ENCODE data around the gene XXYLT1.

Gene XXYLT1

DNA sequence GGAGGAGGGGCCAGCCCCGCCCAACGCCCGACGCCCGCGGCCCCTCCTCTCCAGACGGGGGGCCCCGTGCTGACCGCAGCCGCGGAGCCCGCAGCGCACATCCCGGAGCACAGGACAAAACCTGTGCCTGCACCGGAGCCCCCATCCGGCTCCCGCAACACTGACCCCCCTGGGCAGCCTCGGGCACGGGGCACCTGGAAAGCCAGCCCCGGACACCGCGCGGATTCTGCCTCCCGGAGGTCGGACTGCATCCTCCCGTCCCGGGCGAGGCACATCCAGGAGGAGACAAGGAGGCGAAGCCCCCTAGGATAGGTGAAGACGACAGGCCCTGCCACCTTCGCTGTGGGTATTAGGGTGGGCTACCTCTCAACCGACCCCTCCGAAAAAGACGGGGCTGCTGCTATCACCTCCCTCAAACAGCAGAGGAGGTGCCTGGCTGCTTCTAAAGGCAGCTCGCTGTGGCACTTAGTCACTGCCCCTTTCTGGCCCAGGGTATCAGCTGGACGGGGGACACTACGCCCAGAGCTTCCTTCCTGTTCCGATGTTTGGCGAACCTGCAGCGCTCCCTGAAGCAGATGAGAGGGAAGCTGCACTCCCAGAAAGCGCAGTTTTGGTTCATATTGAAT is 10.6 kb downstream of the XXYLT1 start:
- peak overlapping the region; percentile 79 for H3K27ac Mint-ChIP-seq
- peaks cover 60% of the 10 kb centered on the region for H3K36me3 Mint-ChIP-seq (ENCODE audit: low read depth)
- peaks cover 57% of the 10 kb centered on the region for H3K4me1 Mint-ChIP-seq (ENCODE audit: low read depth)
- H3K27me3 Mint-ChIP-seq, result no peaks in the 10 kb centered on the region
- intact Hi-C loops (cut with micrococcal nuclease), result loop anchor here (5.0 kb wide), 2 partner anchors 148 to 258 kb away; no protein-coding TSS in a partner anchor
- no peaks in the 10 kb centered on the region for H3K9me3 Mint-ChIP-seq
- H3K4me3 Mint-ChIP-seq, result peak overlapping the region; percentile 78

DNA sequence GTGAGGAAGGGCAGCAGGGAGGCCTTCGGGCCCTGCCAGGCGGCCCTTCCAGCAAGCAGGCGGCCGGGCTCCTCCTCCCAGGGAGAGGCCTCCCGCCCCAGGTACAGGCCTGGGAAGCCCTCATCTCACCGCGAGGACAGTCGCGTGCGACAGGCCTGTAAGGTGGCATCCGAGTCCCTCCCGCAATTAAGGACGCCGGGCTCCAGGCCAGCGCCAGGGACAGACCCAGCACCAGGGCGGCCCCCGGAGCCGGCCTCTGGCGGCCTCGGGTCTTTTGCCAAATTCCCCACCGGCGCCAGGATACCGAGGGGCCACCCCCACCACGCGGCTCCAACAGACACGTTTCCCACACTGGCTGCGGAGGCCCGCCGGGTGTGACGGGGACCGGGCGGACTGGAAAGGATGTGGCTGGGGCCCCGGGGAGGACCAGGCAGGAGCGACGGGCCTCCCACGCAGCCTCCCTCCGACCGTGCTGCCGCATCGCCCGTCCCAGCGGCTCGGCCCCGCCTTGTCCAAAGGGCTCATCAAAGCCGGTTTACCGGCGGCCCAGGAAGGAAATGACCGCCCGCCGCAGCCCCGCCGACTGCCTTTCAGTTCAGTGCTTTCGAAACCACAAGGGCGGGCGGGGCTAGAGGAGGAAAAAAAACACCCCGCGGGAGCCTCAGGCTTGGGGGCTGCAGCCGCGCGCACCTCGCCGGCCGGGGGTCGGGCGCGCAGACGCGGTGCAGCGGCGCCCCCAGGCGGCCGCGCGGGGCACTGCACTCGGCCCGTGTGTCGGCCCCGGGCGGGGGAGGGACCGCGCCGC is 11.3 kb downstream of the XXYLT1 start:
- Mint-ChIP-seq H3K4me1 (ENCODE audit: low read depth) (peaks cover 55% of the 10 kb centered on the region), H3K27me3 (no peaks in the 10 kb centered on the region), H3K4me3 (peak overlapping the region; percentile 69), H3K36me3 (ENCODE audit: low read depth) (peaks cover 60% of the 10 kb centered on the region), H3K27ac (peak overlapping the region; percentile 79), H3K9me3 (no peaks in the 10 kb centered on the region)
- intact Hi-C loops (cut with micrococcal nuclease), result loop anchor here (5.0 kb wide), 2 partner anchors 147 to 257 kb away; no protein-coding TSS in a partner anchor

DNA sequence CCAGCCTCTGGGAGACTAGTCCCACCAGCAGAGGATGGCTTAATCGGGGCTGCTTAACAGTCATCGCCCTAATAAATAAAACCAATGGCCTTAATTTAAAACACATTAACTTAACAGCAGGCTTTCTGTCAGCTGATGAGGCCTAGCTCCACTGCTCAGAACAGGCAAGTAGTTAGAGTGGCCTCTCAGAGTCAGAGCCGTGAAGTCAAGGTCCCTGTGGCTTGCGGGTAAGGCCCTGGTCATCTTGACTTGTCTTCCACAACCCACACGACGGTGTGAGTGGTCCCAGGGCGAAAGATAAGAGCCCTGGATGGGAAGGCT is 11.8 kb downstream of the XXYLT1 start:
- Mint-ChIP-seq H3K36me3 (ENCODE audit: low read depth) (peaks cover 60% of the 10 kb centered on the region), H3K4me3 (peak overlapping the region; percentile 69), H3K27ac (peak overlapping the region; percentile 79), H3K27me3 (no peaks in the 10 kb centered on the region), H3K9me3 (no peaks in the 10 kb centered on the region), H3K4me1 (ENCODE audit: low read depth) (peaks cover 55% of the 10 kb centered on the region)
- intact Hi-C loops (cut with micrococcal nuclease), result no loop called here

DNA sequence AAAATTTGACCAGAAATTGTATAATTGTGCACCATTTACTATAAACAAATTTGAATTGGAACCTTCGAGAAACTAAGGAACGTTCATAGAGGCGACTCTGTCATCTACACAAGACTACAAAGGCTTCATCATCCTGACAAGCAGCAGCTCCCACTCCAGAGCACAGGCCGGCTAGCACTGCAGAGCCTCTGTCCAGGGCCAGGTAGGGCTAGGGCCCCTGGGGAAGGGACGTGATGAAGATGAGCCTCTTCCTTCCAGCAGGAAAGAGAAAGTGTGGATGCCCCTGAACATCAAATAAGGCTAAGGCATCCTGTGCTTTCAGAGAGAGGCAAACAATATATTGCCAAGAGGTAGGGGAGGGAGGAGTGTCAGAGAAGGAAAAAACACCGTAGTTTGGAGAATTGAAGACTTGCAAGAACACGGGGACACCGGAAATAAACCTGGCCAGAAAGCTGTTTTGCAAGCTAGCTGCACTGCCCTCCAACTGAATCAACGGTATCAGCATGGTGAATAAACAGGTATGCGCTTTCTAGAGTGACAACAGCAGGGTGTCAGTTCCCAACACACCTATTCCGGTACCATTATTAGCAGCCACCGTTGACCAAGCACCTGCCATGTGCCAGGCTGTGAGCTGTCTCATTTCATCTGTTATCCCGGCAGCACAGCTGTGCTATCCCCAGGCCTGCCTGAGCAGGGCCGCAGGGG is 12.4 kb downstream of the XXYLT1 start:
- Mint-ChIP-seq H3K4me1 (ENCODE audit: low read depth) (peaks cover 50% of the 10 kb centered on the region), H3K27me3 (no peaks in the 10 kb centered on the region), H3K4me3 (no peak overlapping the region), H3K27ac (no peak overlapping the region), H3K9me3 (no peaks in the 10 kb centered on the region), H3K36me3 (ENCODE audit: low read depth) (peaks cover 59% of the 10 kb centered on the region)
- intact Hi-C loops (cut with micrococcal nuclease), result no loop called here

DNA sequence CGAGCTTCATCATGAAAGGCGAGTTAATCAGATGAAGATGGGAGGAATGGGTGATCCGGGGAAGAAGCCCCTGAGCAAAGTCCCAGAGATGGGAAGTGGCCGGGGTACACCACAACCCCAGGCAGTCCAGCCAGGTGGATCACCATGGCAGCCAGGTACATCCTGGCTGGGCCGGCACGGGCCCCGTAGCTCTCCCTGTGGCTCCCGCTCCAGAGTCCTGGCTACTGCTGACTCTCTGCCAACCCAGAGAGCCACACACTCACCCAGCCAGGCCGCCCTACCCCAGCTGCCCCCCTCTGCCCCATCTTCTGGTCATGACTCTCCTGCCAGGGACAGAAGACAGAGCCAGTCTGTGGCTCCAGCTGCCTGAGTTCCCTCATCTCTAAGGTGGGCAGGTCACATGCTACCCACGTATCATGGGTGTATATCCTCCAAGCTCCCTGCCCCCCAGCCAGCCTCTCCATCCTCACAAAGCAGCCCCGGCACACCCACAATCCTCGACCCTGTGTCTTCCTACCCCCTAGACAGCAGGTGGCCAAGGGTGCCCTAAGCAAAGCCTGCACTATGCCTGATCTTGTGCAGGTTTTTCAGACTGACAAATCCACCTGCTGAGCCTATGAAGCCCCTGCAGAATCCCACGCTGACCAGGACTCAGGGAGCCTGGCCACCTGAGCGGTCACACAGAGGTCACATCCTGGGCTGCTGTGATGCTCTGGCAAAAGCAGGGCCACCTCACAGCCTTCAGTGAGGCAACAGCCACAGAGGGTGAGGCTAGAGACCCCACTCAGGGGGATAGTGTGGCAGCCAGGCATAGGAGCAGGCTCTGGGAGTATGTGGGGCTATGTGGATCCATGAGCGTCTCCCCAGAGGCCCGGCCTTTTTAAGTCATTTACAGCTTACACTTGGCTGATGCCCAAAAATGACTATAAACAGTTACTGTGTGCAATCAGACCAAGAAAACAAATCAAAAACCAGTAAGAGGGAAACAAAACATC is 13.2 kb downstream of the XXYLT1 start:
- intact Hi-C loops (cut with micrococcal nuclease), result no loop called here
- H3K9me3 Mint-ChIP-seq, result no peaks in the 10 kb centered on the region
- H3K36me3 Mint-ChIP-seq (ENCODE audit: low read depth), result peaks cover 50% of the 10 kb centered on the region
- H3K27me3 Mint-ChIP-seq, result no peaks in the 10 kb centered on the region
- H3K4me3 Mint-ChIP-seq, result no peak overlapping the region
- no peak overlapping the region for H3K27ac Mint-ChIP-seq
- H3K4me1 Mint-ChIP-seq (ENCODE audit: low read depth), result peaks cover 42% of the 10 kb centered on the region

DNA sequence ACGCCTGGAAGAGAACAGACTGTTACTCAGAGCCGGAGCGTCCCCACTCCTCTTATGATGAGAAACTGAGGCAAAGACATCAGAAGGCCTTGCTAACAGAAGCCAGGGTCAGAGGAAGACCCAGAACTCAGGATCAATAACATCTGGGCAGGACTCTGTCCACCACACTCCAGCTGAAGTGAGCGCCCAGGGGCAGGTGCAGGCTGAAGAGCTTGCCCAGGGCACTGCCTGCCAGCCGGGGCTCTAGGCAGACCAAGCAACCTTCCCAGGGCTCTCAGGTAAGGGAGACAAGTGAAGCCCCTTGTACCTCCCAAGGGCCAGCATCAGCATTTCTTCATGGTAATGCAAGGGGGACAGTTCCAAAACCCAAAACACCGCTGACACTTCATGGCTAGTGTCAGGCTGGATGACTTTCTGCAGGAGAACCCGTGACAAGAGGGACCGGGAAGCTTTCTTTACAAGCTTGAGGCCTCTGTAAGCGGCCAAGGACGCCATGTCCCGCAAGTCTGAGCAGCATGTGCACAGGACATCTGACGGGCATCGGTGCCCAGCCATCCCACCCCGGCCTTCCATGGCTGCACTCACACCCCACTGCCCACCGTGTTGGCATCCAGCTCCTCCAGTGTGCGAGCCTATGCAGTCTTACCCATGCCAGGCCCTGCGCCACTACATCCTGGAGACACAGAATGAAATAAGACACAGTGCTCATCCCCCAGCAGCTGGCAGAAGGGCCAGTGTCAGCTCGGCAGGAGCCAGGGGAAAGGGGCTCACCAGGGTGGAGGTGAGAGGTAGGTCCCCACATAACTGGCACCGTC is 14.1 kb downstream of the XXYLT1 start:
- intact Hi-C loops (cut with micrococcal nuclease), result no loop called here
- Mint-ChIP-seq H3K27me3 (no peaks in the 10 kb centered on the region), H3K9me3 (no peaks in the 10 kb centered on the region), H3K27ac (no peak overlapping the region), H3K4me1 (ENCODE audit: low read depth) (peaks cover 42% of the 10 kb centered on the region), H3K4me3 (no peak overlapping the region), H3K36me3 (ENCODE audit: low read depth) (peaks cover 48% of the 10 kb centered on the region)

DNA sequence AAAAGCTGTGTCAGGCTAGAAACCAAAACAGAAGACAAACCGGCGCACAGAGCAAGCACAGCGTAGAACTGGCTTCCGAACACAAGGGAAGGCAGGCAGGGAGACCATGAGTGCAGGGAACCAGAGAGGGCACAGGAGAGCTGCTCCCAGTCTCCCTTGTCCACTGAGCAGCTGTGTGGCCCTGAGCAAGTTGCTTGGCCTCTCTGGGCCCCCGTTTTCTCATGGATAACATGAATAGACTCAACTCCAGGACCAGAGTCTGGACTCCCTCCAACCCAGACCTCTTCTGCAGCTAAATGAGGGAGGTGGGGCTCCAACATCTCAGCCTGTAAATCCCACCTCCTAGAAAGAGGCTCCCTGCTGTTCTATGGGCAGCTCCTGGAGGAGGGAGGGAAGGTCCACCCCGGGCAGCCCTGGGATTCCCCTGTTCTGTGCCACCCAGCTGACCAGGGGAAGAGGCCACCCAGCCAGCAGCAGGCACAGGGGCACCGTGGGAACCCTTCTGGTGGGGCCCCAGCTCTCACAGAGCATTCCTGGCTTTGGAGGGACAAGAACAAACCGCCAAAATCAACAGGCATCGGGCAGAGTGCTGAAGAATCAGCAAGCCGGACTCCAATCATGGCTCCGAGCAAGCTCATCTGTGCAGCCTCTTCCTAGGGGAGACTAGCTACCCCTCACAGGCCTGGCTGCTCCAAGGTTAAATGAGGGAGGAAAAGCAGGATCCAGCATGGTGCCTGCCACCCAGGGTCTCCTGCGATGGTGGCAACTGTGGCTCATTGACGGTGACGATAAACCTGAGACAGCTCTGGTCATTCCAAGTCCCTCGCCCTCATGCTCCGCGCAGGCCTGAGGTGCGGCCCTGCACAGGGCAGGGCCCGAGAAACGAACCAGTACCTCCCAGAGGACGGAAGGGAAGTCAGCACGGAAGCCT is 15.1 kb downstream of the XXYLT1 start:
- peaks cover 43% of the 10 kb centered on the region for H3K36me3 Mint-ChIP-seq (ENCODE audit: low read depth)

DNA sequence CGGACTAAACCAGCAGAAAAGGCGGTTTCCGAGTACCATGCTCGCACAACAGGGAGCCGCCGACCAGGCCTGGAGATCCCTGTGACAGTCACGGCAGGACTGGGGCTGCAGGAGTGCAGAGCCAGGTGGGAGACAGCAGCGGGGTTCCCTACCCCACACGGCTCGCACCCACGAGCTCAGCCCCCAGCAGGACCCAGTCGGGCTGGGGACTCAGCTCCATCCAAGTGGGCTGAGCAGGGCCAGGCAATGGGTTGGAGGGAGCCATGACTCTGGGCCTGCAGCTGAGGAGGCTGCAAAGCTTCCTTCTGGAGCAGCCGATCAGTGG is 15.8 kb downstream of the XXYLT1 start:
- Mint-ChIP-seq H3K27me3 (no peaks in the 10 kb centered on the region), H3K27ac (no peak overlapping the region), H3K9me3 (no peaks in the 10 kb centered on the region), H3K36me3 (ENCODE audit: low read depth) (peaks cover 45% of the 10 kb centered on the region), H3K4me3 (no peak overlapping the region), H3K4me1 (ENCODE audit: low read depth) (peaks cover 45% of the 10 kb centered on the region)
- intact Hi-C loops (cut with micrococcal nuclease), result no loop called here

More for the DNA sequence above, 15.1 kb downstream of the XXYLT1 start:
- Mint-ChIP-seq H3K4me1 (ENCODE audit: low read depth) (peaks cover 46% of the 10 kb centered on the region), H3K27me3 (no peaks in the 10 kb centered on the region), H3K9me3 (no peaks in the 10 kb centered on the region), H3K27ac (no peak overlapping the region), H3K4me3 (no peak overlapping the region)
- intact Hi-C loops (cut with micrococcal nuclease), result no loop called here

DNA sequence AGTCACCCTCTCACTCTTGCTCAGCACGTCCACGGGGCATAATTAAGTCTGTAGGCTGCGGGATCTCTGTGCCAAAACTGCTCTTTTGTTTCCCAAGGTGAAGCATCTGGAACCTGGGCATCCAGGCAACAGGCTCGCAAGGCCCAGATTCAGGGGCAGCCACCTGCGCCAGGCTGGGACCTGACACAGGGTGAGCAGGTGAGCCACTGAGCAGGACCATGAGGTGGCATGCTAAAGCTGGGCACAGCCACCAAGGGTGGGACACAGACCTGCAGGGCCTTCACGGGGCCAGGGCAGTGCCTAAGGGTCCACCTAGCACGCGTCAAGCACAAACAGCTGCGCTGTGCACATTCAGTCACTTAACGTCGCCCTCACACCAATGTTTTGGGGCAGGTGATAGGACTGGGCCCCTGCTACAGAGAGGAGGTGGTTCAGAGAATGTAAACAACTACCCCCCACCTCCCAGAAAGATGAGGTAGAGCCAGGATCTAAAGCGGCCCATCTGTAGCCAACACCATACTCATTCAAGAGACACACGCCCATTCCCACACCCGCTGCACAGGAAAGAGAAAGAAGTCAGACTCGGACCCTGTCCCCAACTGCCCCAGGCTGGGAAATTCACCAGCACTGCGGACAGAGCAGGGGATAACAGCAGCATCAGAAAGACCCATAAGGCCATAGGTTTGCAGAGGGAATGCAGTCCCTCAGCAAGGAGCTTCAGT is 16.3 kb downstream of the XXYLT1 start:
- Mint-ChIP-seq H3K27me3 (no peaks in the 10 kb centered on the region), H3K36me3 (ENCODE audit: low read depth) (peaks cover 50% of the 10 kb centered on the region), H3K9me3 (no peaks in the 10 kb centered on the region), H3K27ac (no peak overlapping the region), H3K4me3 (no peak overlapping the region), H3K4me1 (ENCODE audit: low read depth) (peaks cover 51% of the 10 kb centered on the region)
- intact Hi-C loops (cut with micrococcal nuclease), result no loop called here

DNA sequence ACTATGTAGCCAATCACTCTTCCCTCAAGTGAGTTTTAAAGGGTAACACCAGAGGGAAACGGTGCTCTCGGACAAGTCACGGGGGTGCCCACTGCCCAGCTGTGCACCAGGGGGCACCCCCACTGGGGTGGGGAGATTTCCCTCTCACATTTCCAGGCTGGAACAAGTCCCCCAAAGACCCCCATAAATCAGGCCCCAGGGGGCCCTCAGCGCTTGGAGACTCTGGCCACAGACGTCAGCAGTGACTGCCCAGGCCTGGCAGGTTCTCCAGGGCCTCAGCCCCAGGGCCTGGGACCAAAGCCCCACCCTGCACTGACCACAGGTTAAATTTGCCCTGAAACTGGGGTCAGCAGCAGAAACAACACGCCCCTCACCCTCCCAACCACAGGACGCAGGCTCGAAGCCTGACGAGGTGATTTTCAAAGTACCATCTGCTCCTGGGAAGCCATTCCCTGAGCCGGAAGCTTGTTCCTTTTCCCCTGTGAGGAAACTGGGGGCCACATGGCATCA is 17.0 kb downstream of the XXYLT1 start:
- no peaks in the 10 kb centered on the region for H3K9me3 Mint-ChIP-seq
- peaks cover 54% of the 10 kb centered on the region for H3K4me1 Mint-ChIP-seq (ENCODE audit: low read depth)
- no peak overlapping the region for H3K4me3 Mint-ChIP-seq

DNA sequence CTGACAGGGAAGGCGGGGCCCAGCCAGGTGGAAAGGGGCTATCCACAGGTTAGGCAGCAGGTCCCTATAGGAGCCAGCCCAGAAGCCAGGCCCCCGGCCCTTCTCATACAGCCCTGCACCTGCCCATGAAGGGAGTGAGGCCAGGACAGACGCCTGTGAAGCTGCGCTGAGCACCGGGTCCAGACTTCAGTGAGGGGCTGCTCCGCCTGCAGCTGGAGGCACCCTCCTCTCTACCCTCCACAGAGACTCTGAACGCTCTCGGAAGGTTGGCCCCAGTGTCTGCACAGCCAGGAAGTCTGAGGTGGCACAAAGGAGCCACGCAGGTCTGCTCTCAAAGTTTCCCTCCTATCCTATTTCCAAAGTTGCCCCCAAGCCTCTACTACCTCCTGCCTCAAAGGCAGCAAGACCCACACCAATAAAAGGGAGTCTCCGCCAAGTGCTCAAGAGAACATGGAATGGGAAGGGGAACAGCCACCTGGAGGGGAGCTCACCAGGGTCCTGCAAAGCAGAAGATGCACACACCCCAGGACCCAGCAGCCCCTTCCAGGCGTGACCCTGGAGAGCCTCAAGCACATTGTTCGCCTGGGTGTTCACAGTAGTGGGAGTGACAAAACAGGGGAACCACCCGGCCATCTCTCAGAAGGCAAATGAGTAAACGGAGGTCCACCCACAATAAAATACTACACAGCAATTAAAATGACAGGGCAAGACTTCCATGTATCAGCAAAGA is 19.5 kb downstream of the XXYLT1 start:
- Mint-ChIP-seq H3K27me3 (no peaks in the 10 kb centered on the region), H3K36me3 (ENCODE audit: low read depth) (peaks cover 65% of the 10 kb centered on the region), H3K9me3 (no peaks in the 10 kb centered on the region), H3K27ac (no peak overlapping the region), H3K4me1 (ENCODE audit: low read depth) (peaks cover 54% of the 10 kb centered on the region), H3K4me3 (no peak overlapping the region)
- intact Hi-C loops (cut with micrococcal nuclease), result no loop called here

More for the DNA sequence above, 17.0 kb downstream of the XXYLT1 start:
- H3K27ac Mint-ChIP-seq, result no peak overlapping the region
- no peaks in the 10 kb centered on the region for H3K27me3 Mint-ChIP-seq
- intact Hi-C loops (cut with micrococcal nuclease), result no loop called here
- H3K36me3 Mint-ChIP-seq (ENCODE audit: low read depth), result peaks cover 55% of the 10 kb centered on the region
